Neural cell (in vitro differentiated cells): ENCODE data around the gene MAGI2.

Experiments
- MXI1 ChIP-seq: fragments of 450-650 bp; conservative IDR thresholded peaks from 2 replicates; pipeline ENCODE4 v1.6.1; 2014; ENCODE audit warnings: antibody characterized with exemption, mild to moderate bottlenecking; ENCODE audit not compliant: poor library complexity, severe bottlenecking
- RAD21 ChIP-seq: fragments of 450-650 bp; conservative IDR thresholded peaks from 2 replicates; pipeline ENCODE4 v1.6.1; 2014; ENCODE audit warnings: antibody characterized with exemption, mild to moderate bottlenecking, moderate library complexity
- TF ChIP-seq, protein P1 (sequence below): fragments of 450-650 bp; IDR thresholded peaks from 2 replicates; pipeline ENCODE4 v1.5.1; 2014; ENCODE audit warnings: antibody characterized with exemption, mild to moderate bottlenecking, moderate library complexity; ENCODE audit not compliant: poor library complexity, severe bottlenecking

DNA sequence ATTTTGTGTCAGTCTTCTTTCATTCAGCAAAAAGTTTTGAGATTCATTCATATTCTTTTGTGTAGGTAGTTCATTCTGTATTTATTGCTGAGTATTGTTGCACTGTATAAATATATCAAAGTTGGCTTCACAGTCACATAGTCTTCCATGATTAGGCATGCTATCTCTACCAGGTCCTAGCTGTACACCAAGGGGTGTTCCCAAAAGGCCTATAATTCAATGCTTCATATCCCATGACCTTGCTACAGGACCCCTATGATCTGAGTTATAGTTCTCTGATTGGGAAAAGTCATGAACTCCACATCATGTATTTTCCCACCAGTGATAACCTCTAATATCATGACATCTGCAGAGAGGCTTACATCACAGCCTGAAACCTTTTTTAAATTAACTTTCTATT, 47.3 kb upstream of the MAGI2 start:
- TF ChIP-seq, protein P1, sequence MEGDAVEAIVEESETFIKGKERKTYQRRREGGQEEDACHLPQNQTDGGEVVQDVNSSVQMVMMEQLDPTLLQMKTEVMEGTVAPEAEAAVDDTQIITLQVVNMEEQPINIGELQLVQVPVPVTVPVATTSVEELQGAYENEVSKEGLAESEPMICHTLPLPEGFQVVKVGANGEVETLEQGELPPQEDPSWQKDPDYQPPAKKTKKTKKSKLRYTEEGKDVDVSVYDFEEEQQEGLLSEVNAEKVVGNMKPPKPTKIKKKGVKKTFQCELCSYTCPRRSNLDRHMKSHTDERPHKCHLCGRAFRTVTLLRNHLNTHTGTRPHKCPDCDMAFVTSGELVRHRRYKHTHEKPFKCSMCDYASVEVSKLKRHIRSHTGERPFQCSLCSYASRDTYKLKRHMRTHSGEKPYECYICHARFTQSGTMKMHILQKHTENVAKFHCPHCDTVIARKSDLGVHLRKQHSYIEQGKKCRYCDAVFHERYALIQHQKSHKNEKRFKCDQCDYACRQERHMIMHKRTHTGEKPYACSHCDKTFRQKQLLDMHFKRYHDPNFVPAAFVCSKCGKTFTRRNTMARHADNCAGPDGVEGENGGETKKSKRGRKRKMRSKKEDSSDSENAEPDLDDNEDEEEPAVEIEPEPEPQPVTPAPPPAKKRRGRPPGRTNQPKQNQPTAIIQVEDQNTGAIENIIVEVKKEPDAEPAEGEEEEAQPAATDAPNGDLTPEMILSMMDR, result no peak
- TF ChIP-seq RAD21 (no peak), MXI1 (no peak)
